C4-2B (cell line): ENCODE results near the gene PPM1F.

Experiments
- CTCF ChIP-seq: fragments of 450-650 bp; conservative IDR thresholded peaks from 2 replicates; pipeline ENCODE4 v1.5.1; 2017; ENCODE audit warnings: mild to moderate bottlenecking
- ZFX ChIP-seq: fragments of 450-650 bp; IDR thresholded peaks from 2 replicates; pipeline ENCODE4 v1.6.1; 2017

GRCh38 chr22:21962655-21962949, 10.0 kb upstream of the PPM1F start:
- no peak for TF ChIP-seq CTCF
- no peak for TF ChIP-seq ZFX
